Measurements from ENCODE around the gene CELSR1.

CELSR1 gene

GRCh38 chr22:46537225-46537945 is at the start of gene CELSR1:
TSS of gene CELSR1 (minus strand) at chr22:46537620. CDS start at chr22:46537170, 450 bp downstream.
- no peak for TF ChIP-seq CTCF (IDR thresholded peaks at IDR 0.05; ENCODE audit: insufficient read depth, missing control alignments)
- DNase-seq (ENCODE audit: insufficient read length, low spot score) (no peak), FAIRE-seq (no peak)

GRCh38 chr22:46587061-46587460 is 49.6 kb upstream of the CELSR1 start:
- TF ChIP-seq CTCF (IDR thresholded peaks at IDR 0.05; ENCODE audit: insufficient read depth, missing control alignments): no peak
- FAIRE-seq (no peak), DNase-seq (ENCODE audit: insufficient read length, low spot score) (no peak)

GRCh38 chr22:46586531-46587011 is 49.2 kb upstream of the CELSR1 start:
- no peak for TF ChIP-seq CTCF (IDR thresholded peaks at IDR 0.05; ENCODE audit: insufficient read depth, missing control alignments)
- FAIRE-seq (no peak), DNase-seq (ENCODE audit: insufficient read length, low spot score) (no peak)

GRCh38 chr22:46586123-46586519 is 48.7 kb upstream of the CELSR1 start:
- FAIRE-seq: no peak
- no peak for TF ChIP-seq CTCF (IDR thresholded peaks at IDR 0.05; ENCODE audit: insufficient read depth, missing control alignments)
- DNase-seq (ENCODE audit: insufficient read length, low spot score): no peak

- TF ChIP-seq CTCF (IDR thresholded peaks at IDR 0.05; ENCODE audit: insufficient read depth, missing control alignments): no peak
- FAIRE-seq (no peak), DNase-seq (ENCODE audit: insufficient read length, low spot score) (no peak)
Observed at GRCh38 chr22:46585340-46586122, 48.1 kb upstream of the CELSR1 start.

GRCh38 chr22:46584081-46584921 is 46.9 kb upstream of the CELSR1 start:
- TF ChIP-seq CTCF (IDR thresholded peaks at IDR 0.05; ENCODE audit: insufficient read depth, missing control alignments): no peak
- no peak for FAIRE-seq
- DNase-seq (ENCODE audit: insufficient read length, low spot score): no peak
